Measurements from ENCODE around the gene TEX50.
"Not testable (repeated sequence)": the region's sequence is repeated elsewhere in the genome, so short reads cannot be mapped to it uniquely, and the experiment has no call there.

Gene TEX50

GRCh38 chr1:173663159-173663558 is 28.0 kb downstream of the TEX50 start:
- no peak overlapping the region for H3K4me3 ChIP-seq (ENCODE audit: low read depth, low read length)
- no peak for DNase-seq (ENCODE audit: low read depth, low spot score)
- ChIA-PET CTCF (no interaction called here), POLR2A (no interaction called here)
- no peak for TF ChIP-seq CTCF (IDR thresholded peaks at IDR 0.05; ENCODE audit: insufficient read depth, low read length, missing control alignments)

- POLR2A ChIA-PET = no interaction called here
- CTCF ChIA-PET = no interaction called here
- no peak overlapping the region for H3K4me3 ChIP-seq (ENCODE audit: low read depth, low read length)
- TF ChIP-seq CTCF (IDR thresholded peaks at IDR 0.05; ENCODE audit: insufficient read depth, low read length, missing control alignments) = no peak
- no peak for DNase-seq (ENCODE audit: low read depth, low spot score)
These were observed 31.5 kb downstream of the TEX50 start for GRCh38 chr1:173666646-173667045.

GRCh38 chr1:173669491-173669941 is 34.4 kb downstream of the TEX50 start, which contains the start of gene ANKRD45:
TSS of gene ANKRD45 (minus strand) at chr1:173669851. CDS start at chr1:173659418, 10,433 bp downstream.
- ChIA-PET POLR2A (no interaction called here), CTCF (no interaction called here)
- TF ChIP-seq CTCF (IDR thresholded peaks at IDR 0.05; ENCODE audit: insufficient read depth, low read length, missing control alignments) = no peak
- no peak for DNase-seq (ENCODE audit: low read depth, low spot score)
- peak within 1 kb of the TSS; percentile 48 for H3K4me3 ChIP-seq (ENCODE audit: low read depth, low read length)

- POLR2A ChIA-PET; H3K4me3 ChIP-seq (ENCODE audit: low read depth, low read length); DNase-seq (ENCODE audit: low read depth, low spot score); CTCF ChIA-PET: not testable (repeated sequence)
These were observed 39.4 kb downstream of the TEX50 start for GRCh38 chr1:173674496-173674895.

GRCh38 chr1:173680152-173680551 is 45.0 kb downstream of the TEX50 start:
- DNase-seq (ENCODE audit: low read depth, low spot score); H3K4me3 ChIP-seq (ENCODE audit: low read depth, low read length); POLR2A ChIA-PET; CTCF ChIA-PET: not testable (repeated sequence)

- no peak overlapping the region for H3K4me3 ChIP-seq (ENCODE audit: low read depth, low read length)
- no peak for TF ChIP-seq CTCF (IDR thresholded peaks at IDR 0.05; ENCODE audit: insufficient read depth, low read length, missing control alignments)
- DNase-seq (ENCODE audit: low read depth, low spot score) = no peak
- ChIA-PET CTCF (no interaction called here), POLR2A (no interaction called here)
These were observed 47.0 kb downstream of the TEX50 start for GRCh38 chr1:173682184-173682583.

- CTCF ChIA-PET; DNase-seq (ENCODE audit: low read depth, low spot score); H3K4me3 ChIP-seq (ENCODE audit: low read depth, low read length); POLR2A ChIA-PET: not testable (repeated sequence)
These were observed 48.7 kb downstream of the TEX50 start for GRCh38 chr1:173683838-173684237.

- POLR2A ChIA-PET; DNase-seq (ENCODE audit: low read depth, low spot score); H3K4me3 ChIP-seq (ENCODE audit: low read depth, low read length); CTCF ChIA-PET: not testable (repeated sequence)
These were observed 50.0 kb downstream of the TEX50 start for GRCh38 chr1:173685121-173685520.
